NOMO-1 treated with DMSO at 0.1 percent for 48 hours (cell line): ENCODE data around the gene EIF2B5.

Experiments used
- DNase-seq: peaks from one replicate; lab custom pipeline; 2025; ENCODE audit not compliant: unreplicated experiment; lab: John Stamatoyannopoulos, UW

The EIF2B5 gene

GRCh38 chr3:184192889-184193288 is 57.7 kb downstream of the EIF2B5 start:
- DNase-seq = no peak

GRCh38 chr3:184193991-184194539 is 58.9 kb downstream of the EIF2B5 start:
- no peak for DNase-seq
